Endothelial cell of umbilical vein (primary cell): ENCODE data around the gene WDR48. TPM values are rescaled to one million over a fixed set of nuclear protein-coding genes. Genes with fewer than 3 reads are reported as not detected.

ENCODE experiments used
- BruUV-seq: library from RNA; stranded (reverse); fragments of 400-500 nt; replicated peaks from 2 replicates; lab custom pipeline; 2021; lab: Mats Ljungman, UMichigan
- CTCF ChIA-PET: fragments of 300-600, 350-600 bp; sonication (Branson Sonifier 250); formaldehyde crosslinking; loops from one replicate; lab custom pipeline; 2021; ENCODE audit warnings: antibody characterized with exemption, inconsistent platforms; lab: Charles Lee
- POLR2A ChIA-PET: fragments of 300-600, 350-600 bp; sonication (Branson Sonifier 250); formaldehyde crosslinking; loops from one replicate; lab custom pipeline; 2021; ENCODE audit warnings: antibody characterized with exemption, inconsistent platforms; lab: Charles Lee
- DNase-seq: peaks from one replicate; pipeline ENCODE4 v3.0.0-alpha.2; 2011; ENCODE audit warnings: low read depth, low spot score
- FAIRE-seq: peaks from 2 replicates; lab custom pipeline; 2011; peaks lifted over from hg19 to GRCh38; lab: Jason Lieb, UNC
- H2AFZ ChIP-seq: 2 replicates; pipeline ENCODE4 v1.6.0; 2012; ENCODE audit warnings: low read depth, low read length, control low read depth, inconsistent platforms
- H3K27ac ChIP-seq: 2 replicates; pipeline ENCODE4 v1.5.1; 2011; ENCODE audit warnings: low read depth, mild to moderate bottlenecking, control low read depth, low read length, moderate library complexity; ENCODE audit not compliant: insufficient read depth
- H3K27me3 ChIP-seq, 2 experiments: 2 replicates each; pipeline versions ENCODE4 v1.6.0 to v1.6.1; 2011; ENCODE audit warnings: low read length in 2 of 2, mixed read lengths in 1 of 2; ENCODE audit not compliant: control insufficient read depth in 2 of 2, insufficient read depth in 2 of 2
- H3K36me3 ChIP-seq, 2 experiments: 2 replicates in 1 of 2; 3 replicates in 1 of 2; pipeline ENCODE4 v1.5.1; 2011; ENCODE audit warnings: low read length in 2 of 2, mild to moderate bottlenecking in 1 of 2, moderate library complexity in 1 of 2; ENCODE audit not compliant: control insufficient read depth in 2 of 2, insufficient read depth in 2 of 2; ENCODE audit errors: extremely low read depth in 1 of 2
- H3K4me1 ChIP-seq: 3 replicates; pipeline ENCODE4 v1.5.1; 2011; ENCODE audit warnings: mild to moderate bottlenecking, low read length; ENCODE audit not compliant: control insufficient read depth, insufficient read depth; ENCODE audit errors: extremely low read depth
- H3K4me2 ChIP-seq: 2 replicates; pipeline ENCODE4 v1.6.1; 2011; ENCODE audit warnings: low read length, control low read depth, mixed read lengths; ENCODE audit not compliant: insufficient read depth
- H3K4me3 ChIP-seq, 3 experiments: fragments of 200-600 bp in 1 of 3; sonication (generic), shearing (Covaris generic) in 1 of 3; replicated peaks in 1 of 3; 2 replicates each; pipeline ENCODE4 v1.5.1; 2011 to 2016; ENCODE audit warnings: control low read depth in 3 of 3, low read length in 3 of 3, mild to moderate bottlenecking in 2 of 3, inconsistent platforms in 1 of 3, low read depth in 1 of 3, moderate library complexity in 1 of 3; ENCODE audit not compliant: insufficient read depth in 1 of 3
- H3K79me2 ChIP-seq: 2 replicates; pipeline ENCODE4 v1.6.0; 2012; ENCODE audit warnings: low read length, inconsistent platforms; ENCODE audit not compliant: control insufficient read depth, insufficient read depth
- H3K9ac ChIP-seq: replicated peaks from 2 replicates; pipeline ENCODE3; 2011; ENCODE audit warnings: low read length, control low read depth; ENCODE audit not compliant: insufficient read depth; ENCODE audit errors: extremely low read depth
- H3K9me1 ChIP-seq: replicated peaks from 3 replicates; pipeline ENCODE4 v1.6.0; 2011; ENCODE audit warnings: mild to moderate bottlenecking, low read length; ENCODE audit not compliant: control insufficient read depth, insufficient read depth; ENCODE audit errors: extremely low read depth
- H3K9me3 ChIP-seq: replicated peaks from 2 replicates; pipeline ENCODE4 v1.5.1; 2012; ENCODE audit warnings: low read length, inconsistent platforms; ENCODE audit not compliant: control insufficient read depth, insufficient read depth
- H4K20me1 ChIP-seq: replicated peaks from 2 replicates; pipeline ENCODE3; 2011; ENCODE audit warnings: mild to moderate bottlenecking, low read length; ENCODE audit not compliant: control insufficient read depth, insufficient read depth; ENCODE audit errors: extremely low read depth
- EZH2 ChIP-seq: IDR thresholded peaks from 2 replicates; pipeline ENCODE4 v1.6.1; 2012; ENCODE audit warnings: borderline replicate concordance, low read depth, mild to moderate bottlenecking, moderate library complexity, low read length, inconsistent platforms; ENCODE audit not compliant: severe bottlenecking
- FOS ChIP-seq: IDR thresholded peaks from 2 replicates; pipeline ENCODE4 v1.6.1; 2011; ENCODE audit warnings: mild to moderate bottlenecking, low read length, moderate library complexity, borderline replicate concordance; ENCODE audit not compliant: insufficient read depth
- GATA2 ChIP-seq: IDR thresholded peaks from 2 replicates; pipeline ENCODE4 v1.7.0; 2011; ENCODE audit warnings: low read depth, mild to moderate bottlenecking, moderate library complexity, mixed read lengths, low read length; ENCODE audit not compliant: insufficient read length, insufficient read depth
- JUN ChIP-seq: IDR thresholded peaks from 2 replicates; pipeline ENCODE4 v1.6.1; 2011; ENCODE audit warnings: borderline replicate concordance, low read depth; ENCODE audit not compliant: insufficient read length, insufficient read depth
- MYC ChIP-seq: IDR thresholded peaks from one replicate; pipeline ENCODE4 v1.6.1; 2011; ENCODE audit warnings: mild to moderate bottlenecking, low read depth, low read length
- POLR2A ChIP-seq: IDR thresholded peaks from 2 replicates; pipeline ENCODE4 v1.6.1; 2012; ENCODE audit warnings: low read depth, mild to moderate bottlenecking, control low read depth, low read length
- POLR2AphosphoS5 ChIP-seq: IDR thresholded peaks from 2 replicates; pipeline ENCODE4 v1.6.1; 2012; ENCODE audit warnings: low read depth, mild to moderate bottlenecking, control low read depth, low read length, moderate library complexity; ENCODE audit not compliant: insufficient read depth
- dilution Hi-C: fragments of 300-500 bp; cut with MboI; formaldehyde crosslinking; loops from one replicate; pipeline ENCODE4 v1.15.0; 2019; ENCODE audit warnings: low sequenced_read_pairs; ENCODE audit not compliant: extremely low pct_ligation_motif_present
- intact Hi-C: fragments of 100-400 bp; cut with micrococcal nuclease; formaldehyde crosslinking; loops from one replicate; pipeline ENCODE4 v1.10.0; 2022
- polyA plus RNA-seq, 4 experiments: library from polyadenylated mRNA; depleted of rRNA in 3 of 4; stranded (reverse) in 3 of 4; unstranded in 1 of 4; fragments of >200 nt; gene quantifications; 2 replicates each; pipeline versions ENCODE4 v1.2.1 to v1.2.3, GENCODE V29; 2011 to 2012; ENCODE audit warnings: missing spikeins in 1 of 4
- total RNA-seq: library from RNA; stranded (reverse); gene quantifications from 2 replicates; pipeline ENCODE4 v1.2.3, GENCODE V29; 2021
- TF ChIP-seq, protein P1 (sequence below): IDR thresholded peaks from 2 replicates; pipeline ENCODE4 v1.6.1; 2011; ENCODE audit not compliant: insufficient read depth, insufficient read length
- TF ChIP-seq, protein P2 (sequence below), 2 donors: IDR thresholded peaks; 1 replicate in 1 of 2; 2 replicates in 1 of 2; pipeline ENCODE4 v1.5.1; 2011; ENCODE audit warnings: low read length in 2 of 2, mild to moderate bottlenecking in 2 of 2, moderate library complexity in 2 of 2, control low read depth in 1 of 2, inconsistent platforms in 1 of 2, low read depth in 1 of 2; ENCODE audit not compliant: insufficient read depth in 1 of 2; ENCODE audit errors: extremely low read depth in 1 of 2

The WDR48 gene
- total and polyA plus RNA-seq, 2 donors (not counting 3 experiments of a cell fraction or from before 2014, with no cell fraction given): 13.7 to 25.3 TPM

DNA sequence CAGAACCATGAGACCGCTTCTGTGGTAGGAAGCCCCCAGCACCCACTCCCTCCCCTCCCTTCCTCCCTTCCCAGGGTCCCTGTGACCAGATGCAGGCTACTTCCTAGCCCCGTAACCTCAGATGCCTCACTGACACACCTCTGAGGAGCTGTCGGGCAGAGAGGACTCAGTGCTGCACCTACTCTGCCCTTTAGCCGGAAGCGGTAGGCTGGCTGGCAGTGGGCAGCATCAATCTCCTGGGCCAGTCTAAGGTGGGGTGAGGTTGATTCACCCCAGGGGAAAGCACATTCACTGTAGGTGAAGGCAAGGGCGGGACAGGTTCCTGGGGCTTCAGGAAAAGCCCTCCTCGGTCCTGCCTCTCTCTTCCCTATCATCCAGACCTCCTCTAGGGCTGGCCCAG, 82.5 kb downstream of the WDR48 start:
- CTCF ChIA-PET: interaction anchor here (1.0 to 1.5 kb wide), 4 partner anchors 8 to 154 kb away, joined by 4 to 8 read pairs (median 6); no protein-coding TSS in a partner anchor
- peaks cover 9% of the 10 kb centered on the region for H3K4me1 ChIP-seq
- H3K36me3 ChIP-seq: peaks cover 0 to 3% of the 10 kb centered on the region in 2 experiments
- no peak overlapping the region for H3K4me3 ChIP-seq
- H3K9ac ChIP-seq: no peak overlapping the region
- intact Hi-C loops (no loop called here), dilution Hi-C loops (no loop called here)
- no peaks in the 10 kb centered on the region for H4K20me1 ChIP-seq
- H3K4me2 ChIP-seq: no peak overlapping the region
- no peak overlapping the region for H2AFZ ChIP-seq
- no peaks in the 10 kb centered on the region for H3K9me3 ChIP-seq
- H3K27me3 ChIP-seq: no peaks in the 10 kb centered on the region
- no peak for TF ChIP-seq POLR2A
- no peak for TF ChIP-seq JUN
- TF ChIP-seq GATA2: no peak
- no peak for TF ChIP-seq FOS
- TF ChIP-seq, protein P1, sequence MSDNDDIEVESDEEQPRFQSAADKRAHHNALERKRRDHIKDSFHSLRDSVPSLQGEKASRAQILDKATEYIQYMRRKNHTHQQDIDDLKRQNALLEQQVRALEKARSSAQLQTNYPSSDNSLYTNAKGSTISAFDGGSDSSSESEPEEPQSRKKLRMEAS: no peak
- TF ChIP-seq, protein P2, sequence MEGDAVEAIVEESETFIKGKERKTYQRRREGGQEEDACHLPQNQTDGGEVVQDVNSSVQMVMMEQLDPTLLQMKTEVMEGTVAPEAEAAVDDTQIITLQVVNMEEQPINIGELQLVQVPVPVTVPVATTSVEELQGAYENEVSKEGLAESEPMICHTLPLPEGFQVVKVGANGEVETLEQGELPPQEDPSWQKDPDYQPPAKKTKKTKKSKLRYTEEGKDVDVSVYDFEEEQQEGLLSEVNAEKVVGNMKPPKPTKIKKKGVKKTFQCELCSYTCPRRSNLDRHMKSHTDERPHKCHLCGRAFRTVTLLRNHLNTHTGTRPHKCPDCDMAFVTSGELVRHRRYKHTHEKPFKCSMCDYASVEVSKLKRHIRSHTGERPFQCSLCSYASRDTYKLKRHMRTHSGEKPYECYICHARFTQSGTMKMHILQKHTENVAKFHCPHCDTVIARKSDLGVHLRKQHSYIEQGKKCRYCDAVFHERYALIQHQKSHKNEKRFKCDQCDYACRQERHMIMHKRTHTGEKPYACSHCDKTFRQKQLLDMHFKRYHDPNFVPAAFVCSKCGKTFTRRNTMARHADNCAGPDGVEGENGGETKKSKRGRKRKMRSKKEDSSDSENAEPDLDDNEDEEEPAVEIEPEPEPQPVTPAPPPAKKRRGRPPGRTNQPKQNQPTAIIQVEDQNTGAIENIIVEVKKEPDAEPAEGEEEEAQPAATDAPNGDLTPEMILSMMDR (IDR thresholded peaks at IDR 0.05; ENCODE audit: extremely low read depth in 1 of 2, insufficient read depth in 1 of 2, low read depth in 1 of 2, low read length in 2 of 2): no peak
- TF ChIP-seq EZH2: no peak
- no peak for TF ChIP-seq POLR2AphosphoS5
- TF ChIP-seq MYC: no peak
- no peaks in the 10 kb centered on the region for H3K79me2 ChIP-seq
- FAIRE-seq: no peak
- no peak overlapping the region for H3K27ac ChIP-seq
- no TSS peak for BruUV-seq
- no peak for DNase-seq
- POLR2A ChIA-PET: interaction anchor here (1.0 kb wide), 1 partner anchor 13 kb away, joined by 3 read pairs; no protein-coding TSS in a partner anchor
- H3K9me1 ChIP-seq: no peaks in the 10 kb centered on the region
